K562 (cell line): ENCODE results near the gene RNF227. TPM values are rescaled to one million over a fixed set of nuclear protein-coding genes. Genes with fewer than 3 reads are reported as not detected.

Experiments
- ATAC-seq: fragments of 200-7000 bp; cut with Tn5 transposase; 3 replicates; pipeline ENCODE4 v1.9.1; 2020; ENCODE audit warnings: moderate library complexity
- BruUV-seq: library from RNA; stranded (reverse); fragments of 400-500 nt; replicated peaks from 2 replicates; lab custom pipeline; 2021; lab: Mats Ljungman, UMichigan
- CTCF ChIA-PET: fragments of 300-600 bp; formaldehyde crosslinking; extraction: SDS; loops from one replicate; lab custom pipeline; 2021; ENCODE audit warnings: low intra/inter-chr PET ratio; lab: Yijun Ruan, JAX
- POLR2A ChIA-PET: fragments of 300-600, 350-650 bp; sonication (Branson Sonifier 250); formaldehyde crosslinking; extraction: SDS; loops from one replicate; lab custom pipeline; 2021; ENCODE audit warnings: antibody characterized with exemption, inconsistent platforms; lab: Yijun Ruan, JAX
- DNase-seq, 4 experiments: peaks; one replicate each; pipeline versions ENCODE4 v3.0.0 to v3.0.0-alpha.2; 2011 to 2018; ENCODE audit warnings: low spot score in 3 of 4, mixed read lengths in 3 of 4; ENCODE audit errors: extremely low read depth in 1 of 4
- FAIRE-seq: peaks from 2 replicates; lab custom pipeline; 2011; peaks lifted over from hg19 to GRCh38; lab: Jason Lieb, UNC
- H2AFZ ChIP-seq: 2 replicates; pipeline ENCODE4 v1.6.0; 2011; ENCODE audit warnings: low read depth, low read length, control low read depth, inconsistent platforms
- H3K27ac ChIP-seq: fragments of 200-600 bp; 3 replicates; pipeline ENCODE4 v1.8.0; 2011; ENCODE audit warnings: low read depth, mild to moderate bottlenecking, control low read depth, inconsistent platforms, low read length, moderate library complexity, mixed read lengths; ENCODE audit errors: extremely low read depth
- H3K27me3 ChIP-seq, 2 experiments: fragments of 300-600 bp in 1 of 2; 2 replicates in 1 of 2; 3 replicates in 1 of 2; pipeline versions ENCODE4 v1.6.0 to v1.8.0; 2011; ENCODE audit warnings: inconsistent platforms in 2 of 2, low read length in 2 of 2, mild to moderate bottlenecking in 1 of 2, mixed read lengths in 1 of 2, moderate library complexity in 1 of 2; ENCODE audit not compliant: control insufficient read depth in 2 of 2, insufficient read depth in 2 of 2
- H3K36me3 ChIP-seq: fragments of 300-600 bp; 3 replicates; pipeline ENCODE4 v1.8.0; 2011; ENCODE audit warnings: mild to moderate bottlenecking, low read length, inconsistent platforms; ENCODE audit not compliant: control insufficient read depth, insufficient read depth
- H3K4me1 ChIP-seq, 2 experiments: fragments of 200-600 bp in 1 of 2; replicated peaks in 1 of 2; 2 replicates in 1 of 2; 3 replicates in 1 of 2; pipeline versions ENCODE4 v1.5.1 to v1.8.0; 2011; ENCODE audit warnings: inconsistent platforms in 2 of 2, low read length in 2 of 2, mild to moderate bottlenecking in 1 of 2, mixed read lengths in 1 of 2, moderate library complexity in 1 of 2; ENCODE audit not compliant: control insufficient read depth in 2 of 2, insufficient read depth in 2 of 2
- H3K4me2 ChIP-seq: 2 replicates; pipeline ENCODE4 v1.6.1; 2011; ENCODE audit warnings: low read length, control low read depth, inconsistent platforms, mixed read lengths; ENCODE audit not compliant: insufficient read depth
- H3K4me3 ChIP-seq: fragments of 200-600 bp; sonication (generic), shearing (Covaris generic); 2 replicates; pipeline ENCODE4 v1.5.1; 2016; ENCODE audit warnings: control low read depth, inconsistent platforms
- H3K79me2 ChIP-seq: fragments of 200-600 bp; 3 replicates; pipeline ENCODE4 v1.8.0; 2011; ENCODE audit warnings: low read length, inconsistent platforms; ENCODE audit not compliant: control insufficient read depth, insufficient read depth
- H3K9ac ChIP-seq, 2 experiments: 2 replicates each; pipeline versions ENCODE4 v1.6.0 to v1.6.1; 2011; ENCODE audit warnings: low read depth in 2 of 2, low read length in 2 of 2, control low read depth in 1 of 2, inconsistent platforms in 1 of 2, mild to moderate bottlenecking in 1 of 2, mixed read lengths in 1 of 2; ENCODE audit not compliant: insufficient read depth in 1 of 2
- H3K9me1 ChIP-seq: one replicate; pipeline ENCODE4 v1.6.0; 2011; ENCODE audit warnings: inconsistent platforms, mild to moderate bottlenecking, low read length, moderate library complexity; ENCODE audit not compliant: control insufficient read depth, insufficient read depth
- H3K9me3 ChIP-seq: replicated peaks from 2 replicates; pipeline ENCODE4 v1.5.1; 2011; ENCODE audit warnings: low read depth, low read length, inconsistent platforms; ENCODE audit not compliant: control insufficient read depth, insufficient read depth
- H4K20me1 ChIP-seq: replicated peaks from 2 replicates; pipeline ENCODE4 v1.6.1; 2011; ENCODE audit warnings: low read length, inconsistent platforms, mixed read lengths; ENCODE audit not compliant: control insufficient read depth, insufficient read depth
- DNMT1 ChIP-seq: fragments of 450-650 bp; IDR thresholded peaks from 2 replicates; pipeline ENCODE4 v1.6.1; 2016; ENCODE audit warnings: antibody characterized with exemption, mild to moderate bottlenecking
- HEY1 ChIP-seq: fragments of 250-450 bp; sonication (Bioruptor Pico); IDR thresholded peaks from 2 replicates; pipeline ENCODE4 v1.5.0; 2020; ENCODE audit warnings: mild to moderate bottlenecking, moderate library complexity, borderline replicate concordance
- NFIC ChIP-seq: fragments of 450-650 bp; IDR thresholded peaks from 2 replicates; pipeline ENCODE4 v1.6.1; 2017; ENCODE audit warnings: mild to moderate bottlenecking, inconsistent platforms
- RAD21 ChIP-seq, 2 experiments: fragments of 250-450 bp in 1 of 2; fragments of 450-650 bp in 1 of 2; sonication (Bioruptor Pico) in 1 of 2; formaldehyde crosslinking in 1 of 2; IDR thresholded peaks in 1 of 2; conservative IDR thresholded peaks in 1 of 2; 2 replicates each; pipeline versions ENCODE4 v1.4.0 to v1.8.0; 2020 to 2022; ENCODE audit warnings: mild to moderate bottlenecking in 2 of 2, moderate library complexity in 1 of 2
- RAD51 ChIP-seq: fragments of 450-650 bp; IDR thresholded peaks from 2 replicates; pipeline ENCODE4 v1.7.1; 2016; ENCODE audit warnings: low read depth, mild to moderate bottlenecking, borderline replicate concordance
- ZNF224 ChIP-seq: sonication (generic); formaldehyde crosslinking; IDR thresholded peaks from 2 replicates; pipeline ENCODE4 v1.8.0; 2022; ENCODE audit warnings: mild to moderate bottlenecking, missing genetic modification reagents
- ZNF324 ChIP-seq: fragments of 250-450 bp; sonication (Bioruptor Pico); IDR thresholded peaks from 2 replicates; pipeline ENCODE4 v1.4.0; 2020; ENCODE audit warnings: mild to moderate bottlenecking
- ZNF57 ChIP-seq: fragments of 450-650 bp; formaldehyde crosslinking; IDR thresholded peaks from 2 replicates; pipeline ENCODE4 v1.4.0; 2020; ENCODE audit warnings: mild to moderate bottlenecking, moderate library complexity
- WGBS: fragments of 100-300 bp; shearing (Covaris generic); methylation state at CpG from one replicate; pipeline ENCODE4 v1.1.6; 2016; ENCODE audit warnings: low coverage, mixed read lengths; ENCODE audit not compliant: insufficient coverage; ENCODE audit errors: missing lambda C conversion rate; 5-methylcytosine and 5-hydroxymethylcytosine counted together
- in situ Hi-C: fragments of 300-500 bp; cut with MboI; formaldehyde crosslinking; loops from 4 replicates; pipeline ENCODE4 v1.15.0; 2018; ENCODE audit warnings: inconsistent platforms, mixed read lengths
- intact Hi-C: fragments of 100-400 bp; cut with micrococcal nuclease; formaldehyde crosslinking; loops from 2 replicates; pipeline ENCODE4 v1.14.2; 2022
- polyA plus RNA-seq, 8 experiments: library from polyadenylated mRNA; depleted of rRNA in 4 of 8; stranded (reverse) in 5 of 8; unstranded in 3 of 8; fragments of >200 nt; fragmentation: Nextera tagmentation in 2 of 8; fragmentation: Illumina TruSeq in 1 of 8; extraction: Ambion mirVana in 2 of 8; extraction: Trizol in 1 of 8; gene quantifications; 2 replicates each; pipeline versions ENCODE4 v1.2.1 to v1.2.3, GENCODE V29; 2011 to 2014; ENCODE audit warnings: inconsistent platforms in 1 of 8, missing spikeins in 1 of 8
- total RNA-seq, 7 experiments: library from RNA; depleted of rRNA in 6 of 7; stranded (reverse); fragments of >200 nt in 6 of 7; fragmentation: Illumina TruSeq in 2 of 7; extraction: Trizol in 2 of 7; gene quantifications; 2 replicates each; pipeline versions ENCODE4 v1.2.1 to v1.2.3, GENCODE V29; 2011 to 2021; ENCODE audit warnings: low replicate concordance in 1 of 7

RNF227 gene
- total and polyA plus RNA-seq, 9 of the 15 experiments (the other 6 are each of a cell fraction or from before 2014, with no cell fraction given), result 1.1 to 6.7 (median 2.3) TPM

GRCh38 chr17:7897090-7897489, 19.0 kb downstream of the RNF227 start:
- ChIA-PET POLR2A (interaction anchor here (0.6 to 1.1 kb wide), 2 partner anchors 19 to 133 kb away, joined by 3 read pairs; partner anchors contain the start of gene RNF227), CTCF (interaction anchor here (1.2 to 2.5 kb wide), 2 partner anchors 35 to 154 kb away, joined by 5 to 38 read pairs; no protein-coding TSS in a partner anchor)
- no peak overlapping the region for H3K4me2 ChIP-seq
- H3K9me3 ChIP-seq, result no peaks in the 10 kb centered on the region
- H3K4me1 ChIP-seq, result no peaks in the 10 kb centered on the region
- H3K9me1 ChIP-seq, result no peaks in the 10 kb centered on the region
- no peak overlapping the region for H3K27ac ChIP-seq
- H2AFZ ChIP-seq, result no peak overlapping the region
- in situ Hi-C loops (no loop called here), intact Hi-C loops (loop anchor here (1.0 to 10.0 kb wide), 3 partner anchors 35 to 155 kb away; partner anchors contain the start of gene KDM6B)
- no peak overlapping the region for H3K9ac ChIP-seq
- no TSS peak for BruUV-seq
- H3K36me3 ChIP-seq, result peaks cover 66% of the 10 kb centered on the region
- no peaks in the 10 kb centered on the region for H3K79me2 ChIP-seq
- DNase-seq (no peak), ATAC-seq (no peak), FAIRE-seq (no peak)
- WGBS, result 72% methylated on average over 7 of the region's 13 CpGs
- no peak overlapping the region for H3K4me3 ChIP-seq
- TF ChIP-seq NFIC (peak; percentile 81), ZNF324 (CRISPR knock-in tag) (no peak), DNMT1 (no peak), RAD51 (no peak)
- no peaks in the 10 kb centered on the region for H3K27me3 ChIP-seq
- H4K20me1 ChIP-seq, result no peaks in the 10 kb centered on the region

DNA sequence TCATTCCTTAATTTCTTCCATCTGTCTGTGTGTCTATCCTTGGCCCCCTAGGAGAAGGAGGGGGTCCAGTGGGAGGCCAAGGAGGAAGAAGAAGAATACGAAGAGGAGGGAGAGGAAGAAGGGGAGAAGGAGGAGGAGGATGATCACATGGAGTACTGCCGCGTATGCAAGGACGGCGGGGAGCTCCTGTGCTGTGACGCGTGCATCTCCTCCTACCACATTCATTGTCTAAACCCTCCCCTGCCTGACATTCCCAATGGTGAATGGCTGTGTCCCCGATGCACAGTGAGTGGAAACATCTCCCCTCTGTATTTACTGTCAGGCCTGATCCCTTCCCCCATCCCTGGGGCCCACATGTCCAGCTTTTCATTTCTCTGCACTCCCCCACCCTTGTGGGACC, 21.2 kb downstream of the RNF227 start:
- TF ChIP-seq ZNF57 (CRISPR knock-in tag) (no peak), RAD21 (CRISPR knock-in tag; conservative IDR thresholded peaks at IDR 0.05 in 1 of 2, IDR thresholded peaks at IDR 0.05 in 1 of 2) (no peak), HEY1 (CRISPR knock-in tag) (no peak), ZNF224 (no peak)
- TF ChIP-seq, all 486 proteins: peak for 0
- POLR2A ChIA-PET, result no interaction called here
- Histone ChIP-seq H3K9me1 (no peaks in the 10 kb centered on the region), H3K9me3 (no peaks in the 10 kb centered on the region), H3K4me3 (no peak overlapping the region), H3K36me3 (peaks cover 64% of the 10 kb centered on the region), H3K4me2 (no peak overlapping the region), H3K4me1 (no peaks in the 10 kb centered on the region; a peak in 1 of 5 replicates), H3K27ac (no peak overlapping the region), H3K79me2 (no peaks in the 10 kb centered on the region), H3K27me3 (no peaks in the 10 kb centered on the region), H2AFZ (no peak overlapping the region), H3K9ac (no peak overlapping the region), H4K20me1 (no peaks in the 10 kb centered on the region)
- intact Hi-C loops, result loop anchor here (5.0 to 10.0 kb wide), 2 partner anchors 60 to 153 kb away; partner anchors contain the start of gene KDM6B
- CTCF ChIA-PET, result no interaction called here
- FAIRE-seq (no peak), ATAC-seq (no peak), DNase-seq (no peak)
- 84% methylated on average over 2 of the region's 8 CpGs for WGBS
- BruUV-seq, result no TSS peak
- in situ Hi-C loops, result no loop called here
